GM21576 (cell line): ENCODE measurements around the gene FRY.

Source experiments
- ATAC-seq: cut with Tn5 transposase; IDR thresholded peaks from one replicate; pipeline ENCODE4 v1.9.1; 2021; ENCODE audit warnings: mild to moderate bottlenecking, moderate library complexity; ENCODE audit not compliant: unreplicated experiment

Gene FRY

GRCh38 chr13:32252812-32253438 lies 221.4 kb downstream of the FRY start:
- no peak for ATAC-seq

GRCh38 chr13:32253911-32254399 lies 222.4 kb downstream of the FRY start:
- no peak for ATAC-seq

- ATAC-seq: no peak
Measured at GRCh38 chr13:32254416-32254815, 222.8 kb downstream of the FRY start.

GRCh38 chr13:32254916-32255723 lies 223.5 kb downstream of the FRY start:
- ATAC-seq: no peak

GRCh38 chr13:32255724-32256109 lies 224.1 kb downstream of the FRY start:
- no peak for ATAC-seq

- no peak for ATAC-seq
Measured at GRCh38 chr13:32256243-32256642, 224.7 kb downstream of the FRY start.

GRCh38 chr13:32257649-32258048 lies 226.1 kb downstream of the FRY start:
- no peak for ATAC-seq

- no peak for ATAC-seq
Measured at GRCh38 chr13:32259116-32259515, 227.5 kb downstream of the FRY start.

- no peak for ATAC-seq
Measured at GRCh38 chr13:32261567-32261966, 230.0 kb downstream of the FRY start.

GRCh38 chr13:32262165-32262564 lies 230.6 kb downstream of the FRY start:
- no peak for ATAC-seq

GRCh38 chr13:32262619-32263018 lies 231.0 kb downstream of the FRY start:
- no peak for ATAC-seq

- ATAC-seq: no peak
Measured at GRCh38 chr13:32264407-32264806, 232.8 kb downstream of the FRY start.

- ATAC-seq: no peak
Measured at GRCh38 chr13:32265726-32266125, 234.2 kb downstream of the FRY start.

- no peak for ATAC-seq
Measured at GRCh38 chr13:32266130-32266529, 234.6 kb downstream of the FRY start.

GRCh38 chr13:32267836-32268439 lies 236.4 kb downstream of the FRY start:
- no peak for ATAC-seq

GRCh38 chr13:32272021-32272683 lies 240.6 kb downstream of the FRY start:
- ATAC-seq: no peak

GRCh38 chr13:32277839-32278238 lies 246.3 kb downstream of the FRY start:
- ATAC-seq: no peak

- no peak for ATAC-seq
Measured at GRCh38 chr13:32278426-32278825, 246.9 kb downstream of the FRY start.

- no peak for ATAC-seq
Measured at GRCh38 chr13:32281096-32281495, 249.5 kb downstream of the FRY start.

- ATAC-seq: no peak
Measured at GRCh38 chr13:32282096-32282711, 250.6 kb downstream of the FRY start.
